Measurements from ENCODE around the gene TMEM119.
A peak's percentile ranks its signal among the peaks of the same experiment; 100 is the strongest.

TMEM119 gene

GRCh38 chr12:108641446-108642268 is 43.8 kb upstream of the TMEM119 start:
- Histone ChIP-seq H3K4me3 (peak overlapping the region; percentile 13; the same call in 1 of the 2 replicates), H3K4me2 (peak overlapping the region; percentile 98), H3K36me3 (peaks cover 10% of the 10 kb centered on the region; the same call in 1 of the 2 replicates), H3K27ac (peak overlapping the region; percentile 77), H3K4me1 (peaks cover 100% of the 10 kb centered on the region), H3K9me3 (no peaks in the 10 kb centered on the region), H3K27me3 (no peaks in the 10 kb centered on the region), H4K20me1 (no peaks in the 10 kb centered on the region), H3K9ac (peak overlapping the region; percentile 53; the same call in 1 of the 2 replicates)
- no peak for TF ChIP-seq Cebpa-rat (IDR thresholded peaks at IDR 0.05)

DNA sequence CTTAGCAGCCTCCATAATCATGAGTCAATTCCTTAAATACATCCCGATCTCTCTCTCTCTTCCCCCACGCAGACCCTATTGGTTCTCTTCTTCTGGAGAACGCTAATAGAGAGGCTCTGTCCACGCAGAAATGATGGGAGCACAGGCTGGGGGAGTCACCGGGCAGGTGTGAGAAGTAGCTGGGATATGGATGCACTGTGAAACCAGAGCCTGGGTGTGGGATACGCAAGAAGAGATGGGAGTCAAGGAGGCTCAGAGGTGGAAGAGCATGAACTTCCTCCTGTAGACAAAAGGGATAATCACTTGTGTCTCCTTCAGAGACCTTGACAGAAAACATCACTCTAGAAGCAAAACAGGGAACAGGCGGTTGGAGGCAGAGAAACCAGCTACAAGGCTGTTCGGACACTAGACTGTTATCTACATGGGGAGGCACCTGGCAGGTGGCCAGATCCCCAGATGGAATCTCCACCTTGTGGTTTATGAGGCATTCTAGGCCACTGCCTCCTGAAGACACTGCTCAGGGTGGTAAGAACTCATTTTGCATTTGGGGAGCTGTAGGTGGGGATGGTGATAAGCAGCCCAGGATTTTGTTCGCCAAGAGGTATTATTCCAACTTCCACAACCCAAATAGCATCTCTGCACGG is 43.0 kb upstream of the TMEM119 start:
- peak overlapping the region; percentile 13; the same call in 1 of the 2 replicates for H3K4me3 ChIP-seq
- no peaks in the 10 kb centered on the region for H3K9me3 ChIP-seq
- peaks cover 10% of the 10 kb centered on the region; the same call in 1 of the 2 replicates for H3K36me3 ChIP-seq
- peak overlapping the region; percentile 98 for H3K4me2 ChIP-seq
- TF ChIP-seq Cebpa-rat (IDR thresholded peaks at IDR 0.05): no peak
- 0 out of 2 replicates have a peak overlapping the region, but pooled peaks have one; percentile 11 for H3K9ac ChIP-seq
- no peaks in the 10 kb centered on the region for H3K27me3 ChIP-seq
- H3K4me1 ChIP-seq: peaks cover 100% of the 10 kb centered on the region
- H4K20me1 ChIP-seq: no peaks in the 10 kb centered on the region
- peak overlapping the region; percentile 77 for H3K27ac ChIP-seq

DNA sequence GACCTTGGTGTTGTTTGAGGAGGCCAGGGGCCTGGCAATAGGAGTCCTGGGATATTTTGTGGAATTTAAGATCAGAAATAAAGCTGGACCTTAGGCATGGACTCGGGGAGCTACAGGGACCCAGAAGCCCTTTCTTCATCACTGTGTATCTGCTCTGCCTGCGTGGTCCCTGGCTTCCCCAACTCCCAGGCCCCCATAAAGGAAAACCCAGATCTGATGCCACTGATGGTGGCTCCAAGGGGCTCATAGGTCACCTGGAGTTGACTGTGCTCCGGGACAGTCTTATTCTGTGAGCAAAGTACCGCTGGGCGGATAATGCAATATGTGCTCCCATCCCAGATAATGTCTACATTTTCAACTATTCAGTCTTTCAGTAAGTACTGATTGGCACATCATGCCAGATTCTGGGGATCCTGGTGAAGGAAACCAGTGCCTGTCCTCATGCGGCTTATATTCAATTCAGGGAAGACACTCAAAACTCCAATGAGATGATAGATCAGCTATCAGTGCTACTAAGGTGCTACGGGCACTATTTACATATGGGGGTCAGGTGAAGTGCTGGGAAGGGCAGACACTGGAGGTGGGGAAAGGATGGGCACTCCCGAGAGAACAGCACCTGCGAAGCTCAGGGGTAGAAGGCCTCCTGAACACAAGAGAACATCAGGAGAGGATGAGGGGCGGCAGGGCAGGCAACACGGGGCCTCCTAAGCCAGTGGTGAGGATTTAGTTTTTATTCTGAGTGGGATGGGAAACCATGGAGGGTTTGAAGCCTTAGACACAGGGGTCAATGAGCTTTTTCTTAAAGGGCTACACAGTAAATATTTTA is 41.3 kb upstream of the TMEM119 start:
- H3K9me3 ChIP-seq: no peaks in the 10 kb centered on the region
- peak overlapping the region; percentile 69 for H3K9ac ChIP-seq
- H3K4me2 ChIP-seq: peak overlapping the region; percentile 98
- H3K27me3 ChIP-seq: no peaks in the 10 kb centered on the region
- H3K27ac ChIP-seq: peak overlapping the region; percentile 87
- H3K4me3 ChIP-seq: peak overlapping the region; percentile 55; the same call in 1 of the 2 replicates
- H3K36me3 ChIP-seq: peaks cover 1% of the 10 kb centered on the region; the same call in 1 of the 2 replicates
- no peak for TF ChIP-seq Cebpa-rat (IDR thresholded peaks at IDR 0.05)
- H3K4me1 ChIP-seq: peaks cover 100% of the 10 kb centered on the region
- no peaks in the 10 kb centered on the region for H4K20me1 ChIP-seq

- TF ChIP-seq Cebpa-rat (IDR thresholded peaks at IDR 0.05): no peak
- no peaks in the 10 kb centered on the region for H3K27me3 ChIP-seq
- H3K9ac ChIP-seq: peak overlapping the region; percentile 69
- H3K4me3 ChIP-seq: peak overlapping the region; percentile 55
- H3K27ac ChIP-seq: peak overlapping the region; percentile 87
- no peaks in the 10 kb centered on the region for H3K36me3 ChIP-seq
- H3K9me3 ChIP-seq: no peaks in the 10 kb centered on the region
- H3K4me1 ChIP-seq: peaks cover 100% of the 10 kb centered on the region
- peak overlapping the region; percentile 98 for H3K4me2 ChIP-seq
- no peaks in the 10 kb centered on the region for H4K20me1 ChIP-seq
Observed at GRCh38 chr12:108638141-108638827, 40.4 kb upstream of the TMEM119 start.

GRCh38 chr12:108637222-108637971 is 39.5 kb upstream of the TMEM119 start:
- no peak for TF ChIP-seq Cebpa-rat (IDR thresholded peaks at IDR 0.05)
- Histone ChIP-seq H3K9me3 (no peaks in the 10 kb centered on the region), H3K9ac (peak overlapping the region; percentile 69), H3K27me3 (no peaks in the 10 kb centered on the region), H3K4me1 (peaks cover 100% of the 10 kb centered on the region), H4K20me1 (no peaks in the 10 kb centered on the region), H3K27ac (peak overlapping the region; percentile 87), H3K4me2 (peak overlapping the region; percentile 98), H3K36me3 (no peaks in the 10 kb centered on the region), H3K4me3 (peak overlapping the region; percentile 55)

DNA sequence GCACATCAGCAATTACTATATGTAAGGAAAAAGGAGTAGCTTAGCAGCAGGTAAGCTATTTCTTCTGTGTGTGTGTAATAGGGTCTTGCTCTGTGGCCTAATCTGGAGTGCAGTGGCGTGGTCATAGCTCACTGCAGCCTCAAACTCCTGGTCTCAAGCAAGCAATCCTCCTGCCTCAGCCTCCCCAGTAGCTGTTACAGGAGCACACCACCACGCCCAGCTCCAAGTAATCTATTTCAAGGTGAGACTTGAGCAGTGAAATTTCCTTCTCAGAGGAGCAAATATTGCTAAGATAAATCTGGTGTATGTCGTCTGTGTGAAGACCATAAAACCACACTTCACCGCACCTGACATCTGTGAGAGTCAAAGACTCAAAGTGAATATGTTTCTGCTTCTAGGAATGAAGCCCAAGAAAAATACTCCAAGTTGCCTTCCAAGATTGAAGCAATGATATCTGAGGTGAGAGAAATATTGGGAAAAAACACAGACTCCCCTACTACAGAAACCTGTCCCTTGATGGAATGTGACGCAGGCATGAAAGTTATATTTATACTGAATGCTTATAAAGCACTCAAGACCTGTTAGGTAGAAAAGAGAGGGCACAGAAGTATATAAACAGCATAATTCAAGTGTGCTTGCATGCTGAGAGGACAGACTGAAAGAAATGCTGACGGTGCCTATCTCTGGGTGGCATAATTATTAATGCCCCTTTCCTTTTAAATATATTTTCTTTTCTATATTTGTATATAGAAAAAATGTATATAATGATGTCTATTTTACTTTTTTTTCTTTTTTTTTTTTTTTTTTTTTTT is 38.3 kb upstream of the TMEM119 start:
- Histone ChIP-seq H3K4me3 (peak overlapping the region; percentile 55), H3K36me3 (no peaks in the 10 kb centered on the region), H3K4me2 (peak overlapping the region; percentile 98), H3K9me3 (peaks cover 7% of the 10 kb centered on the region), H3K4me1 (peaks cover 100% of the 10 kb centered on the region), H3K27me3 (no peaks in the 10 kb centered on the region), H3K27ac (peak overlapping the region; percentile 87), H3K9ac (peak overlapping the region; percentile 69), H4K20me1 (no peaks in the 10 kb centered on the region)
- no peak for TF ChIP-seq Cebpa-rat (IDR thresholded peaks at IDR 0.05)

- Histone ChIP-seq H3K9me3 (peaks cover 11% of the 10 kb centered on the region), H3K27me3 (no peaks in the 10 kb centered on the region), H3K27ac (peak overlapping the region; percentile 87), H3K4me2 (peak overlapping the region; percentile 98), H3K36me3 (no peaks in the 10 kb centered on the region), H3K4me3 (peak overlapping the region; percentile 55), H3K9ac (peak overlapping the region; percentile 69), H4K20me1 (0 out of 2 replicates have a peak, but pooled peaks cover 2% of the 10 kb centered on the region), H3K4me1 (peaks cover 100% of the 10 kb centered on the region)
- TF ChIP-seq Cebpa-rat (IDR thresholded peaks at IDR 0.05): no peak
Observed at GRCh38 chr12:108635201-108635996, 37.5 kb upstream of the TMEM119 start.

All from BLaER1 (cell line).